GM21528 (cell line): ENCODE measurements around the gene TH.

ENCODE experiments used
- ATAC-seq: cut with Tn5 transposase; IDR thresholded peaks from one replicate; pipeline ENCODE4 v1.9.1; 2021; ENCODE audit warnings: mild to moderate bottlenecking, moderate library complexity; ENCODE audit not compliant: unreplicated experiment, low FRiP score

The TH gene

GRCh38 chr11:2115308-2115707 is 56.3 kb downstream of the TH start:
- no peak for ATAC-seq

GRCh38 chr11:2114430-2115241 is 57.0 kb downstream of the TH start:
- ATAC-seq, result no peak
